GM13976 (cell line): Measurements from ENCODE around the gene ATP6V0D1.

ENCODE experiments used
- DNase-seq: peaks from one replicate; pipeline ENCODE4 v3.0.0; 2012; ENCODE audit warnings: low spot score
- CTCF ChIP-seq: IDR thresholded peaks from 2 replicates; pipeline ENCODE4 v1.5.1; 2012; ENCODE audit warnings: borderline replicate concordance, mild to moderate bottlenecking; ENCODE audit not compliant: insufficient read depth; ENCODE audit errors: extremely low read depth, missing control alignments, control extremely low read depth
- in situ Hi-C: fragments of 300-500 bp; cut with MboI; formaldehyde crosslinking; loops from one replicate; pipeline ENCODE4 v1.12.0; 2022; ENCODE audit warnings: low sequenced_read_pairs, mixed read lengths, inconsistent platforms; ENCODE audit not compliant: unreplicated experiment

Gene ATP6V0D1

DNA sequence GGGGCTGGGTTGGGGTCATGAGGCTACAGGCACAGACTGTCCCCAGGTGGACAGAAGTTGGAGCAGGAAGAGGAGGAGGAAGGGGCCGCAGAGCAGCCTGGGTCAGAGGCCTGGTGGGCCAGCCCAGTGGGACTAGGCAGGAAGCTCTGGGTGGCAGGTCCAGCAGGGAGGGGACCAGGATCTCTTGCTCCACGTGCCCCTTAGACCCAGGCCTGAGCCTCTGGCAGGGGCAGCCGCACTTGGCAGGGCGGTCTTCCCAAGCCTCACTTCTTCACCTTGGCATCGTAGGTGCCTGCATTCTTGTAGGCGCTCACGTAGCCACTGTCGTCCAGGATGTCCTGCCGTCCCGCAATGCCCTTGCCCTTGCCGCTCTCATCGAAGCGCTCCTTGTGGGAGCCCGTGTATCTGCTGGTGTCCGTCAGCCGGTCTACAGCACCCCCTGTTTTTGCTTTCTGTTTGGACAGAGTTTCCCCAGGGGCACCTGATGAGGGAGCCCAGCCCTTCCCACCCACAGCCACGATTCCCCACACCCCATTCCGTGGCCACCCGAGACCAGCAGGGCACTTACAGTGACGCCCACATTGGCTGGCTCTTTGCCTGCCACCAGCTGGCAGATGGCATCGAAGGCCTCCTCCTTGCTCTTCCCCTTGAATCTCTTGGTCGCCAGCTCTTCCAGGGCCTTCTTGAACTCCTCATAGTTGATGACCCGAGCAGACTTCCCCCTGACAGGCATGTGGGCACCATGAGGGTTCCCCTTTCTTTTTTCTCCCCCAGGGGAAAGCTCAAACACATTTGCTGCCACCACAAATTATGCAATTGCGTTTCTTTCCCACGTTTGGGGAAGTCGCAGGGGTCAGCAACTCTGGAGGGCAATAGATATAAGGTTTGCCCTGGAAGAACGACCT, 90.8 kb downstream of the ATP6V0D1 start:
- in situ Hi-C loops: no loop called here
- no peak for TF ChIP-seq CTCF
- DNase-seq: peak; percentile 21

DNA sequence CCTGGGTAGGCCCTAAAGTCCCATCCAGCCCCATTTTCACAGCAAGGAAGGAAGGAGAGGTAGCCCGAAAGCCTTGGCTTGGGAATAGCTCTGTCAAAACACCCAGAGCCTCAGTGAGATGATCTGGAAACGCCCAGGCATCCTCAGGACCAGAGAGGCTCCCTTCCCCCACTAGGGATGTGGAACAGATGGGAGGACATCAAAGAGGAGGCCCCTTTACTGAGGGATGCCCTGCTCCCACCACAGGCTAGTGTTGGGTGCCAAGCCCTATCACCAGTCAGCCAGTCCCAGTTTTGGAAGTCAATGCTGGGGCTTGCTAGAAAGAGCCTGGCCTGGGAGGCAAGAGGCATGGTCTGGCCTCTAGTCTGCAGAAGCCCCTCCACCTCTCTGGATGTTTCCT, 92.4 kb downstream of the ATP6V0D1 start:
- in situ Hi-C loops: no loop called here
- no peak for DNase-seq
- TF ChIP-seq CTCF: no peak

DNA sequence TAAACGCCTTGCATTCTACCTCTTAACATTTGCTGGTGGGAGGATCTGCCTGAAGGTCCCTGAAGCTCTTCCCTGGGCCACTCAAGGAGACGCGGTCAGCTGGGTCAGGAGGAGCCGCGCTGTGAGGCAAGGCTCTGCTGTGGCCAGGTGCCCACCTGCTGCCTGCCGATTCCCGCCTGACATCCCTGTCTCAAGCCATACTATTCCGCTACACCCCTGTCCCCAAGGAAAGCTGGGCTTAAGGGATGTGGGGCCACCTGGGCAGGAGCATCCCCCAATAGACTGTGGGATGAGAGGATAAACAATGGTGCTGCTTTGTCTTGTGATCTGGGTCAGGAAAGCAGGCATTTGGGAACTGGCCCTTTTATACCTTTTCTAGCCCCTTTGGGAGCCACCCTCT, 92.8 kb downstream of the ATP6V0D1 start:
- in situ Hi-C loops: no loop called here
- DNase-seq: no peak
- TF ChIP-seq CTCF: no peak
